Measurements from ENCODE around the gene CDH23. TPM values are rescaled to one million over a fixed set of nuclear protein-coding genes. Genes with fewer than 3 reads are reported as not detected.

The CDH23 gene
- total and polyA plus RNA-seq, 2 of the 8 experiments (the other 6 are each of a cell fraction or from before 2014, with no cell fraction given) = 1.9 to 4.9 TPM

GRCh38 chr10:71846816-71847215 lies 450.1 kb downstream of the CDH23 start:
- Histone ChIP-seq H3K79me2 (ENCODE audit: control insufficient read depth in 1 of 2, insufficient read depth in 2 of 2, low read length in 2 of 2) (peaks cover 47 to 88% of the 10 kb centered on the region in 2 experiments), H3K56ac (replicated peaks; ENCODE audit: insufficient read length, low read depth, low read length) (no peak overlapping the region), H3K23me2 (ENCODE audit: low read depth, low read length) (peaks cover 5% of the 10 kb centered on the region; the same call in 1 of the 2 replicates), H4K5ac (ENCODE audit: insufficient read length, low read depth, low read length) (no peak overlapping the region), H2BK15ac (ENCODE audit: low read length) (no peak overlapping the region), H3K36me3 (ENCODE audit: control insufficient read depth in 2 of 4, insufficient read depth in 4 of 4, low read length in 3 of 4) (no peaks in the 10 kb centered on the region), H3K4me2 (ENCODE audit: insufficient read depth in 1 of 2, low read depth in 2 of 2, low read length in 2 of 2) (no peak overlapping the region), H2BK20ac (ENCODE audit: low read length) (no peak overlapping the region), H4K91ac (replicated peaks; ENCODE audit: insufficient read length, low read length) (no peak overlapping the region), H4K20me1 (replicated peaks in 1 of 2; ENCODE audit: control insufficient read depth in 1 of 2, insufficient read depth in 2 of 2, low read length in 2 of 2) (peaks cover 19 to 30% of the 10 kb centered on the region in 2 experiments), H3K27ac (ENCODE audit: low read depth, low read length) (no peak overlapping the region), H3K18ac (ENCODE audit: extremely low read depth, low read length) (no peak overlapping the region), H3K9me3 (ENCODE audit: insufficient read depth in 2 of 2, low read depth in 1 of 2, low read length in 1 of 2) (no peaks in the 10 kb centered on the region), H3K27me3 (replicated peaks in 1 of 4; ENCODE audit: control insufficient read depth in 3 of 4, extremely low read depth in 1 of 4, insufficient read depth in 3 of 4, low read length in 3 of 4) (no peaks in the 10 kb centered on the region), H4K8ac (ENCODE audit: extremely low read depth, insufficient read depth, low read length) (no peak overlapping the region), H3K79me1 (ENCODE audit: low read depth, low read length) (peaks cover 5% of the 10 kb centered on the region; the same call in 1 of the 2 replicates), H2BK12ac (ENCODE audit: low read depth, low read length) (no peak overlapping the region), H3K9ac (replicated peaks in 1 of 4; ENCODE audit: extremely low read depth in 1 of 4, low read depth in 3 of 4, low read length in 3 of 4) (no peak overlapping the region), H3K14ac (ENCODE audit: insufficient read length) (no peak overlapping the region), H2BK5ac (ENCODE audit: low read depth, low read length) (no peak overlapping the region), H2AFZ (ENCODE audit: low read length) (no peak overlapping the region), H3K4ac (replicated peaks; ENCODE audit: insufficient read length, low read depth, low read length) (no peak overlapping the region), H2AK5ac (ENCODE audit: low read depth, low read length) (no peak overlapping the region), H3K4me1 (replicated peaks in 1 of 4; ENCODE audit: control insufficient read depth in 3 of 4, insufficient read depth in 4 of 4, low read length in 3 of 4) (peaks cover 5 to 9% (median 6%) of the 10 kb centered on the region in 4 experiments; a peak in 6 of 7 replicates), H3K4me3 (ENCODE audit: extremely low read depth in 1 of 4, insufficient read depth in 2 of 4, low read depth in 3 of 4, low read length in 4 of 4) (no peak overlapping the region), H3K23ac (ENCODE audit: insufficient read length) (no peak overlapping the region), H2BK120ac (replicated peaks; ENCODE audit: low read depth, low read length) (no peak overlapping the region)
- POLR2A ChIA-PET (ENCODE audit: partially characterized antibody) = interaction anchor here (1.0 kb wide), 1 partner anchor 19 kb away, joined by 4 read pairs; no protein-coding TSS in a partner anchor
- DNase-seq (ENCODE audit: low read depth in 1 of 2, low spot score in 2 of 2) (no peak), FAIRE-seq (no peak)
- TF ChIP-seq GABPA (IDR thresholded peaks at IDR 0.05; ENCODE audit: borderline replicate concordance, insufficient read depth, low read length) = no peak
- TF ChIP-seq MAX (IDR thresholded peaks at IDR 0.05) = no peak
- no peak for TF ChIP-seq SIX5 (IDR thresholded peaks at IDR 0.05; ENCODE audit: low read depth, low read length)
- TF ChIP-seq BRCA1 (IDR thresholded peaks at IDR 0.05; ENCODE audit: low read depth, low read length) = no peak
- no peak for TF ChIP-seq MAFK (IDR thresholded peaks at IDR 0.05; ENCODE audit: low read depth, low read length)
- TF ChIP-seq CTCF (IDR thresholded peaks at IDR 0.05; ENCODE audit: control extremely low read depth in 1 of 3, insufficient read depth in 1 of 3, low read depth in 1 of 3, low read length in 3 of 3) = no peak
- TF ChIP-seq JUND (IDR thresholded peaks at IDR 0.05; ENCODE audit: low read length) = no peak
- no peak for TF ChIP-seq SP4 (IDR thresholded peaks at IDR 0.05; ENCODE audit: low read length)
- WGBS, 2 experiments (ENCODE audit: extremely low coverage in 1 of 2, insufficient coverage in 1 of 2, insufficient read length in 1 of 2, insufficient replicate concordance in 2 of 2, low coverage in 1 of 2, low lambda C conversion rate in 2 of 2, missing lambda C conversion rate in 1 of 2) = 67% methylated on average over 3 of the region's 3 CpGs; no CpG with 5 or more reads in 1 of the 2 experiments
- CTCF ChIA-PET (ENCODE audit: partially characterized antibody) = interaction anchor here (0.6 to 1.2 kb wide), 3 partner anchors 11 to 494 kb away, joined by 3 to 4 read pairs (median 3); no protein-coding TSS in a partner anchor
